Prostate gland (tissue), 2 donors: Measurements from ENCODE around the gene ZDHHC19. TPM values are rescaled to one million over a fixed set of nuclear protein-coding genes. Genes with fewer than 3 reads are reported as not detected.

ENCODE experiments used
- DNase-seq: peaks from one replicate; pipeline ENCODE4 v3.0.0-alpha.2; 2019; ENCODE audit warnings: low spot score
- H3K27ac ChIP-seq, 2 donors: fragments of 200-600 bp; sonication (generic); 2 replicates each; pipeline ENCODE4 v1.5.1; 2017 to 2019
- H3K27me3 ChIP-seq: fragments of 200-600 bp; sonication (generic); replicated peaks from 2 replicates; pipeline ENCODE4 v1.5.1; 2019; ENCODE audit not compliant: insufficient read depth
- H3K36me3 ChIP-seq, 2 donors: fragments of 200-600 bp; sonication (generic); 1 replicate in 1 of 2; 2 replicates in 1 of 2; pipeline versions ENCODE4 v1.5.1 to v1.8.1; 2017 to 2019
- H3K4me1 ChIP-seq: fragments of 200-600 bp; sonication (generic); replicated peaks from 2 replicates; pipeline ENCODE4 v1.5.1; 2019
- H3K4me3 ChIP-seq, 2 donors: fragments of 200-600 bp; sonication (generic); 2 replicates each; pipeline ENCODE4 v1.5.1; 2017 to 2019
- H3K9me3 ChIP-seq: fragments of 200-600 bp; sonication (generic); 2 replicates; pipeline ENCODE4 v1.5.1; 2017
- POLR2A ChIP-seq: fragments of 450-650 bp; IDR thresholded peaks from one replicate; pipeline ENCODE4 v1.6.1; 2016; ENCODE audit warnings: antibody characterized with exemption, mild to moderate bottlenecking
- POLR2AphosphoS5 ChIP-seq: sonication (generic); formaldehyde crosslinking; IDR thresholded peaks from one replicate; pipeline ENCODE4 v1.6.1; 2017; ENCODE audit warnings: antibody characterized with exemption
- WGBS: methylation state at CpG from one replicate; pipeline ENCODE4 v1.1.5; 2018; 5-methylcytosine and 5-hydroxymethylcytosine counted together
- intact Hi-C: fragments of 100-400 bp; cut with DNase I; formaldehyde crosslinking; loops from one replicate; pipeline ENCODE4 v1.14.2; 2022
- total RNA-seq, 2 donors: library from RNA; depleted of rRNA; stranded (reverse); fragments of >200 nt; gene quantifications; one replicate each; pipeline ENCODE4 v1.1.0, GENCODE V29; 2016
- TF ChIP-seq, protein P1 (sequence below), 4 experiments: fragments of 200-600 bp in 2 of 4; fragments of 450-650 bp in 2 of 4; sonication (generic) in 2 of 4; IDR thresholded peaks; 1 replicate in 3 of 4; 2 replicates in 1 of 4; pipeline ENCODE4 v1.5.1; 2016 to 2019; ENCODE audit warnings: antibody characterized with exemption in 4 of 4, mild to moderate bottlenecking in 2 of 4, moderate library complexity in 2 of 4

The ZDHHC19 gene
- total RNA-seq, 2 donors from 2014 or later: 3.9 TPM; not detected in 1

DNA sequence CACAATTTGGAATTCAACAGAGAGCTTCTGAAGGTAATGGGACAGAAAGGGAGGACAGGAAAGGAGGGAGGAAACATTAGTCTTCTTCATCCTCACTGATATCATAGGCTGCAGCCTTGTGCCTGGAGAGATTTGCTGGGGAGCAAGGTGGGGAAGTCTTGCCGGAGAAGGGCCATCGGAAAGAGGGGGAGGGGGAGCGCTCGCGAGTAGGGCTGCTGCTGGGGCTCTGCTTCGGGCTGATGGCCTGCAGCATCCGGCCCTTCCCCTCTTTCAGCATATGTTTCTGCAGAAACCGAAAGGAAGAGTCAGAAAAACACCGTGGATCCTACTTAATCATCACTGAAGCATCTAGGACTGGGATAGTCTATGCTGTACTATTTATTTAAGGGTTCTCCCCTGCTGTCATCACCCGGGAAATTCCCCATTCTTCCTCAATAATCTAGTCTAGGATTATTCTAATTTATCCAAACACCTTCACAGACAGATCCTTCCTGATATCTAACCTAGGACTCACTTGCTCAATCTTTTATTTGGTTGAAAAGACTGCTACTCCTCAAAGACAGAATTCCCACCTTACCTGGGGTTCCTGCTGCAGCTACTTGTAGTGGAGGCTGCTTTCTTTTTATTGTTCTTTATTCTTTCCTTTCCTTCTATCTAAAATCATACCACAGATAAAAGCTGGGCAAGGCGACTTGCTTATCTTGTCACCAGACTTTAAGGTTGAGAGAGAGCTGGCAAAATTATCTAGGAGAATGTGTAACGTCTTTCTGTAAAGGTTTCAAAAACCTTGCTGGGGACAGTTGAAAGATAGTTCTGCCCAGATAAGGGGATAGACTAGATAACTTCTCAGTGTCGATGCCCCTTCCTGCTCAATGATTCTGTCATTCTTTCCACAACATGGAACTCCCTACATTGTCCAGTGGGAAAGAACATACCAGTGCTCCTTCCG lies 27.7 kb upstream of the ZDHHC19 start:
- no peaks in the 10 kb centered on the region for H3K4me1 ChIP-seq
- H3K36me3 ChIP-seq: no peaks in the 10 kb centered on the region
- no peaks in the 10 kb centered on the region for H3K9me3 ChIP-seq
- H3K27me3 ChIP-seq: no peaks in the 10 kb centered on the region
- H3K4me3 ChIP-seq: no peak overlapping the region
- no peak for DNase-seq
- WGBS: 74% methylated on average over 14 of the region's 14 CpGs
- intact Hi-C loops: no loop called here
- TF ChIP-seq POLR2AphosphoS5 (no peak), POLR2A (no peak)
- TF ChIP-seq, protein P1, sequence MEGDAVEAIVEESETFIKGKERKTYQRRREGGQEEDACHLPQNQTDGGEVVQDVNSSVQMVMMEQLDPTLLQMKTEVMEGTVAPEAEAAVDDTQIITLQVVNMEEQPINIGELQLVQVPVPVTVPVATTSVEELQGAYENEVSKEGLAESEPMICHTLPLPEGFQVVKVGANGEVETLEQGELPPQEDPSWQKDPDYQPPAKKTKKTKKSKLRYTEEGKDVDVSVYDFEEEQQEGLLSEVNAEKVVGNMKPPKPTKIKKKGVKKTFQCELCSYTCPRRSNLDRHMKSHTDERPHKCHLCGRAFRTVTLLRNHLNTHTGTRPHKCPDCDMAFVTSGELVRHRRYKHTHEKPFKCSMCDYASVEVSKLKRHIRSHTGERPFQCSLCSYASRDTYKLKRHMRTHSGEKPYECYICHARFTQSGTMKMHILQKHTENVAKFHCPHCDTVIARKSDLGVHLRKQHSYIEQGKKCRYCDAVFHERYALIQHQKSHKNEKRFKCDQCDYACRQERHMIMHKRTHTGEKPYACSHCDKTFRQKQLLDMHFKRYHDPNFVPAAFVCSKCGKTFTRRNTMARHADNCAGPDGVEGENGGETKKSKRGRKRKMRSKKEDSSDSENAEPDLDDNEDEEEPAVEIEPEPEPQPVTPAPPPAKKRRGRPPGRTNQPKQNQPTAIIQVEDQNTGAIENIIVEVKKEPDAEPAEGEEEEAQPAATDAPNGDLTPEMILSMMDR (IDR thresholded peaks at IDR 0.05): no peak
- no peak overlapping the region for H3K27ac ChIP-seq

DNA sequence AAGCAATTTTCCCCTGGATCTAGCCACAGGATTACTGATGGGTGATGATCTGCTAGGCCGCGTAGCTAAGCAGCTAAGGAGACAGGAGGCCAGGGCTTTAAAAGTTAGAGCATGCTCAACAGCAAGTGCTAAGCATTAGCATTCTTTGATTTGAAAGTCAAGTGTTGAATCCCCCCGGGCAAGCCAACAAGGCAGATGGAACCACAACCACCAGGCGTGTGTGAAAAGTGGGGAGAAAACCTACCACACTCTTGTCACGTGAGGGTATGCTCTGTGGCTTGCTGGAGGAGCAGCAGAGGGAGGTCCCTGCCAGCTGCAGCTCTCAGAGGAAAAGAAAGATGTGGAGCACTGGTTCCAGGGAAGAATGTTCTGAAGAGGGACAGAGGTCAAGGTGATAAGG lies 26.0 kb upstream of the ZDHHC19 start:
- Histone ChIP-seq H3K4me3 (no peak overlapping the region), H3K36me3 (no peaks in the 10 kb centered on the region), H3K9me3 (no peaks in the 10 kb centered on the region), H3K27me3 (no peaks in the 10 kb centered on the region), H3K4me1 (no peaks in the 10 kb centered on the region), H3K27ac (no peak overlapping the region)
- TF ChIP-seq, protein P1 (IDR thresholded peaks at IDR 0.05): no peak
- TF ChIP-seq POLR2AphosphoS5 (no peak), POLR2A (no peak)
- intact Hi-C loops: no loop called here
- no peak for DNase-seq
- WGBS: 89% methylated on average over 5 of the region's 5 CpGs

DNA sequence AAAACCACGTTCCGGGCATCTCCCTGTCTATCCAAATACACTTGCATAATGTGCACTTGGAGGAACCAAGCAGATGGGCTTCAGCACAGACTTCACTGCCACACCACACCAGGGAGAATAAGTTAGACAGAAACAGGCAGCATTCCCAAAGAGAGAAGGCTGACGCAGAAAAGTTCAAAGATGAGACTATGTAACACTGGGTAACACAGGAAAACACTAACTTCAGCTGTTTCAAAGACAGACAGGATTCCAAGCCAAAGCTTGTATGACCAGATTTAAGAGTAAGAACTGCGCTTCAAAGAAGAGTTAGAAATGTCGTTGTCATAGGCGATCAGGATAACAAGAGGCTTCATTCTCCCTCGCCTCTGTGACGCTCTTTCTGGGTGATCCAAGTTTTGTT lies 25.0 kb upstream of the ZDHHC19 start:
- DNase-seq: no peak
- TF ChIP-seq POLR2AphosphoS5 (no peak), POLR2A (no peak)
- TF ChIP-seq, protein P1 (IDR thresholded peaks at IDR 0.05): no peak
- intact Hi-C loops: no loop called here
- Histone ChIP-seq H3K4me3 (no peak overlapping the region), H3K36me3 (no peaks in the 10 kb centered on the region), H3K4me1 (no peaks in the 10 kb centered on the region), H3K27ac (no peak overlapping the region), H3K9me3 (no peaks in the 10 kb centered on the region), H3K27me3 (no peaks in the 10 kb centered on the region)
- 90% methylated on average over 8 of the region's 8 CpGs for WGBS

DNA sequence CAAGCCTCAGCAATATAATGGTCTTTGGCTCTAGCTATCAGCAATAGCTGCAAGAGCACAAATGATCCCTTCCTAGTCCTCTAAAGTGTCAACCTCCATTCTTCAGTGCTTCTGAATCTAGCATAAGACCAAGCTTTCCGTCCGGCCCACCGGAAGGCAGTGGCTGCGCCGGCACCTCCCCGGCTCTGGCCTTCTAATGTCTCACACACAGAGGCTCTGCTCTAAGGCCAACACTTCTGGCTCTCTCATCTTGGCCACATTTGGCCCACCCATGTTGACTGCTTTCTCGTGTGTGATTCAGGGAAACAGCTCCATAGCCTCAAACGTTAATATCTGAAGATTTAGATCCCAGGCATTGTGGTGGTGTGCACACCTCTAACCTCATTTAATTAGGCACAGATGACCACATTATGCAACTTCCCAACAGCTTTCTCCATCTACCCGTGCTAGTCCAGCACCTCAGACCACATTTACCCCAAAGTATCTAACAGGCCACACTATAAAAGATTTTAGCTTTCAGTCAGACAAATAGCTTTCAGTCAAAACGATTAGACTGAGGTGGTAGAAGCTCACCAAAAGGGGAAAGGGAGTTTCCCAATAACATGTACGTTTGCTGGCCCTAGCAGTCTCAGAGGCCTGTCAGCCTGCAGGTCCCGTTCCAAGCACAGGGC lies 24.4 kb upstream of the ZDHHC19 start:
- Histone ChIP-seq H3K36me3 (no peaks in the 10 kb centered on the region), H3K9me3 (no peaks in the 10 kb centered on the region), H3K27ac (no peak overlapping the region), H3K4me1 (no peaks in the 10 kb centered on the region), H3K4me3 (no peak overlapping the region), H3K27me3 (no peaks in the 10 kb centered on the region)
- intact Hi-C loops: no loop called here
- 73% methylated on average over 12 of the region's 12 CpGs for WGBS
- TF ChIP-seq POLR2A: no peak
- no peak for TF ChIP-seq POLR2AphosphoS5
- TF ChIP-seq, protein P1 (IDR thresholded peaks at IDR 0.05): no peak
- no peak for DNase-seq
